Endodermal cell (in vitro differentiated cells): ENCODE data around the gene HOXD4. TPM values are rescaled to one million over a fixed set of nuclear protein-coding genes. Genes with fewer than 3 reads are reported as not detected.

ENCODE experiments used
- DNase-seq: peaks from one replicate; pipeline ENCODE4 v3.0.0-alpha.2; 2017
- H3K27ac ChIP-seq: 2 replicates; pipeline ENCODE4 v1.5.1; 2013; ENCODE audit warnings: mild to moderate bottlenecking, low read depth, low read length, moderate library complexity
- H3K27me3 ChIP-seq: 2 replicates; pipeline ENCODE4 v1.6.1; 2013; ENCODE audit warnings: mild to moderate bottlenecking, low read length, moderate library complexity; ENCODE audit not compliant: insufficient read depth, control insufficient read depth, poor library complexity, severe bottlenecking
- H3K36me3 ChIP-seq: 2 replicates; pipeline ENCODE4 v1.7.0; 2013; ENCODE audit warnings: mild to moderate bottlenecking, low read length, moderate library complexity; ENCODE audit not compliant: control insufficient read depth, insufficient read depth
- H3K4me1 ChIP-seq: one replicate; pipeline ENCODE4 v1.7.0; 2013; ENCODE audit warnings: low read length; ENCODE audit not compliant: control insufficient read depth, insufficient read depth
- H3K4me3 ChIP-seq: 2 replicates; pipeline ENCODE4 v1.5.1; 2013; ENCODE audit warnings: mild to moderate bottlenecking, low read length, moderate library complexity
- H3K9ac ChIP-seq: 2 replicates; pipeline ENCODE4 v1.6.1; 2013; ENCODE audit warnings: mild to moderate bottlenecking, low read length, moderate library complexity; ENCODE audit not compliant: poor library complexity, severe bottlenecking; ENCODE audit errors: extremely low read depth
- H3K9me3 ChIP-seq: 2 replicates; pipeline ENCODE4 v1.6.1; 2013; ENCODE audit warnings: mild to moderate bottlenecking, low read length, moderate library complexity; ENCODE audit not compliant: control insufficient read depth
- H3K27ac Mint-ChIP-seq: 2 replicates; pipeline ENCODE4 v1.8.0; 2020; ENCODE audit warnings: mixed read lengths
- H3K27me3 Mint-ChIP-seq: 2 replicates; pipeline ENCODE4 v1.8.0; 2021; ENCODE audit warnings: mild to moderate bottlenecking, mixed read lengths; ENCODE audit not compliant: insufficient read depth
- H3K36me3 Mint-ChIP-seq: 2 replicates; pipeline ENCODE4 v1.8.0; 2020; ENCODE audit warnings: low read depth, mixed read lengths
- H3K4me1 Mint-ChIP-seq: 2 replicates; pipeline ENCODE4 v1.8.0; 2020; ENCODE audit warnings: mixed read lengths
- H3K4me3 Mint-ChIP-seq: 2 replicates; pipeline ENCODE4 v1.8.0; 2020; ENCODE audit warnings: mild to moderate bottlenecking, moderate library complexity, mixed read lengths
- H3K9me3 Mint-ChIP-seq: 2 replicates; pipeline ENCODE4 v1.8.0; 2020; ENCODE audit warnings: mild to moderate bottlenecking, mixed read lengths
- WGBS, 2 experiments: methylation state at CpG; one replicate each; pipeline versions ENCODE4 v1.1.5 to v1.1.7; 2013; ENCODE audit warnings: missing lambda C conversion rate in 2 of 2, mixed read lengths in 1 of 2; ENCODE audit not compliant: insufficient coverage in 1 of 2, insufficient read length in 1 of 2; 5-methylcytosine and 5-hydroxymethylcytosine counted together
- total RNA-seq, 2 donors: library from RNA; stranded (reverse); fragmentation: NEBNext Ultra II Directional in 1 of 2; extraction: Animal tissue kit (Norgen Biotek cat#: 25700) in 1 of 2; gene quantifications; 2 replicates in 1 of 2; 3 replicates in 1 of 2; pipeline ENCODE4 v1.2.1, GENCODE V29; 2021
- TF ChIP-seq, protein P1 (sequence below): fragments of 200-600 bp; sonication (generic); conservative IDR thresholded peaks from 2 replicates; pipeline ENCODE4 v1.5.0; 2021; ENCODE audit warnings: antibody characterized with exemption, mild to moderate bottlenecking

The HOXD4 gene
- total RNA-seq, 2 donors from 2014 or later, result not detected

DNA sequence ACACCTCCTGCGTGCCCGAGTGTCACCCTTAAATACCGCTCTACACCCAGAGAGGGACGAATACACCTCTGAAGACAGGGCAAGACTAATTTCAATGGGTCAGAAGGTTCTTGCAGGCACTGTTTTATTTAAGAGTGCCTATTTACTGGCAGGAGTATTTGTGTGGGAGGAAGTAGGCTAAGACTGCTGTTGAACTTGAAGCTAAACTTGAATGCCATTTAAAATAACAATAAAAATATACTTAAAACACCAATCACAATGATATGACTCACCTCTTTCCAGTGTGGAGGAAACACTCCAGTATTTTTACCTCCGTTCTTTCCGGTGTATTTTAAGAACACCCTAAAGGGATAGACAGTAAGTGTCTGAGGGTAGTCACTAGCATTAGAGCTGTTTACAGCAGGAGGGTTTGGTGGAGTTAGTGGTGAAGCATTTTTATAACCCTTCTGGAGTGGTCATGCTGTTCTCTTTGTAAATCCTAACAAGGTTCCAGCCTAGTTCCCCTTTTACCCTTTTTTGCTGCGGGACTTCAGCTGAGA, 27.5 kb downstream of the HOXD4 start:
- Mint-ChIP-seq H3K4me1 (peaks cover 21% of the 10 kb centered on the region), H3K36me3 (no peaks in the 10 kb centered on the region), H3K4me3 (peak overlapping the region; percentile 56), H3K27ac (no peak overlapping the region), H3K27me3 (peaks cover 100% of the 10 kb centered on the region), H3K9me3 (no peaks in the 10 kb centered on the region)
- WGBS, 2 experiments, result 0 to 26% methylated on average over 2 to 7 of the region's 7 CpGs
- peaks cover 11% of the 10 kb centered on the region for H3K4me1 ChIP-seq
- peaks cover 100% of the 10 kb centered on the region for H3K27me3 ChIP-seq
- peak; percentile 20 for DNase-seq
- no peak overlapping the region for H3K9ac ChIP-seq
- no peak overlapping the region for H3K4me3 ChIP-seq
- H3K36me3 ChIP-seq, result no peaks in the 10 kb centered on the region
- TF ChIP-seq, protein P1, sequence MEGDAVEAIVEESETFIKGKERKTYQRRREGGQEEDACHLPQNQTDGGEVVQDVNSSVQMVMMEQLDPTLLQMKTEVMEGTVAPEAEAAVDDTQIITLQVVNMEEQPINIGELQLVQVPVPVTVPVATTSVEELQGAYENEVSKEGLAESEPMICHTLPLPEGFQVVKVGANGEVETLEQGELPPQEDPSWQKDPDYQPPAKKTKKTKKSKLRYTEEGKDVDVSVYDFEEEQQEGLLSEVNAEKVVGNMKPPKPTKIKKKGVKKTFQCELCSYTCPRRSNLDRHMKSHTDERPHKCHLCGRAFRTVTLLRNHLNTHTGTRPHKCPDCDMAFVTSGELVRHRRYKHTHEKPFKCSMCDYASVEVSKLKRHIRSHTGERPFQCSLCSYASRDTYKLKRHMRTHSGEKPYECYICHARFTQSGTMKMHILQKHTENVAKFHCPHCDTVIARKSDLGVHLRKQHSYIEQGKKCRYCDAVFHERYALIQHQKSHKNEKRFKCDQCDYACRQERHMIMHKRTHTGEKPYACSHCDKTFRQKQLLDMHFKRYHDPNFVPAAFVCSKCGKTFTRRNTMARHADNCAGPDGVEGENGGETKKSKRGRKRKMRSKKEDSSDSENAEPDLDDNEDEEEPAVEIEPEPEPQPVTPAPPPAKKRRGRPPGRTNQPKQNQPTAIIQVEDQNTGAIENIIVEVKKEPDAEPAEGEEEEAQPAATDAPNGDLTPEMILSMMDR, result no peak
- H3K9me3 ChIP-seq, result no peaks in the 10 kb centered on the region
- H3K27ac ChIP-seq, result no peak overlapping the region

DNA sequence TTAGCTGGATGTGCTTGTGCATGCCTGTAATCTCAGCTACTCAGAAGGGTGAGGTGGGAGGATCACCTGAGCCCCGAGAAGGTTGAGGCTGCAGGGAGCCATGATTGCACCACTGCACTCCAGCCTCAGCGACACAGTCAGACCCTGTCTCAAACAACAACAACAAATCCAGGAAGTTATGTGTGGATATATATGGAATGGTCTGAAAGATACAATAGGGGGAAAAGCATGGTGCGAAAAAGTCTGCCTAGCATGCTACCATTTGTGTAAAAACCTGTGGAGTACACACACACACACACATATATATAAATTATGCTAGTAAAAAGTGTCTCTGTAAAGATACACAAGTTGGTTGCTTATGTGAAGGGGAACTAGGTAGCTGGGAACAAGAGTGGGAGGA, 30.2 kb downstream of the HOXD4 start:
- Mint-ChIP-seq H3K27me3 (peaks cover 100% of the 10 kb centered on the region), H3K36me3 (no peaks in the 10 kb centered on the region), H3K4me1 (peaks cover 2% of the 10 kb centered on the region), H3K4me3 (no peak overlapping the region), H3K27ac (no peak overlapping the region), H3K9me3 (no peaks in the 10 kb centered on the region)
- Histone ChIP-seq H3K27me3 (peaks cover 100% of the 10 kb centered on the region), H3K9me3 (no peaks in the 10 kb centered on the region), H3K4me1 (no peaks in the 10 kb centered on the region), H3K4me3 (no peak overlapping the region), H3K27ac (no peak overlapping the region), H3K9ac (no peak overlapping the region), H3K36me3 (no peaks in the 10 kb centered on the region)
- TF ChIP-seq, protein P1, result no peak
- peak; percentile 16 for DNase-seq
- WGBS, 2 experiments, result 69 to 100% methylated on average over 1 of the region's 3 CpGs

DNA sequence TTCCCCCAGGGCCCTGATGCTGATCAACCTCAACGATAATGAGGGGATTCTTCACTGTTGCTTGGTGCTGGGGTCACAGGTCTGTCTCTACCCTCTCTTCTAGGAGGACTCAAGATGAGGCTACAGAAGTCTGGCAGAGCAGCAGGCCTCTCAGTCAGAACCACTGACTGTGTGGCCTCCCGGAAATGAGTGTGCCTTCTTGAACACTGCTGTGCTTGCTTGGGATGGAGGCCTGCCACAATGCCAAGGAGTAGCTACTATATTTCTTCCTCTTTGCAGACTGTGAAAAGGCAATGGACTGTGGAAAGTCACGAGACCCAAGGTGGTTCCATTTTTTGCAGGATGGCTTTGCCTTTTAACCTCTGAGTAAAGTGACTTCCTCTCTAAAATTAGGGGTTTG, 31.3 kb downstream of the HOXD4 start:
- Mint-ChIP-seq H3K9me3 (no peaks in the 10 kb centered on the region), H3K4me3 (no peak overlapping the region), H3K27ac (no peak overlapping the region), H3K36me3 (no peaks in the 10 kb centered on the region), H3K4me1 (peaks cover 2% of the 10 kb centered on the region), H3K27me3 (peaks cover 100% of the 10 kb centered on the region)
- 89 to 92% methylated on average over 3 of the region's 3 CpGs for WGBS, 2 experiments
- H3K4me3 ChIP-seq, result no peak overlapping the region
- peaks cover 100% of the 10 kb centered on the region for H3K27me3 ChIP-seq
- TF ChIP-seq, protein P1, result no peak
- DNase-seq, result no peak
- no peak overlapping the region for H3K9ac ChIP-seq
- H3K9me3 ChIP-seq, result no peaks in the 10 kb centered on the region
- H3K27ac ChIP-seq, result no peak overlapping the region
- H3K4me1 ChIP-seq, result no peaks in the 10 kb centered on the region
- no peaks in the 10 kb centered on the region for H3K36me3 ChIP-seq
